GM10847 (cell line): Measurements from ENCODE around the gene TRERF1.

Experiments
- POLR2A ChIP-seq: IDR thresholded peaks from 2 replicates; pipeline ENCODE4 v1.6.1; 2011; ENCODE audit not compliant: insufficient read length; ENCODE audit errors: extremely low read depth

Gene TRERF1

DNA sequence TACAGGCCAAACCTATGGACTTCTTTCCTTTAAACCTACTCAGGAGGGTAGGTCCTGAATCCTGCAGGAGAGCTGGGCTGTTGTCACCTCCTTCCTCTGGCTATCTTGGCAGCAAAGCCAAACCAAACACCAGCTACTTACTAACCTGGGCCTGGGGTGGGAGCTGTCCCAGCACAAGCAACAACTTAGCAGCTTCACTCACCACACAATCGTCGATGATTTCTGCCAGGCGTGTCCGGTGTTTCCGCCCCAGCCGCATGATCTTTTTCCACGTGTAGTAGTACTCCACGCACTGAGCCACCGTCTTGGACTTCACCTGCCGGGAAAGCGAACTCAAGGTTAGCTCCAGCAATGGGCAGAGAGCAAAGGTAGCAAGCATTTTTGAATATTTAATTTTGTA is 208.7 kb downstream of the TRERF1 start:
- no peak for TF ChIP-seq POLR2A

GRCh38 chr6:42241915-42242314 is 209.8 kb downstream of the TRERF1 start:
- TF ChIP-seq POLR2A: no peak

DNA sequence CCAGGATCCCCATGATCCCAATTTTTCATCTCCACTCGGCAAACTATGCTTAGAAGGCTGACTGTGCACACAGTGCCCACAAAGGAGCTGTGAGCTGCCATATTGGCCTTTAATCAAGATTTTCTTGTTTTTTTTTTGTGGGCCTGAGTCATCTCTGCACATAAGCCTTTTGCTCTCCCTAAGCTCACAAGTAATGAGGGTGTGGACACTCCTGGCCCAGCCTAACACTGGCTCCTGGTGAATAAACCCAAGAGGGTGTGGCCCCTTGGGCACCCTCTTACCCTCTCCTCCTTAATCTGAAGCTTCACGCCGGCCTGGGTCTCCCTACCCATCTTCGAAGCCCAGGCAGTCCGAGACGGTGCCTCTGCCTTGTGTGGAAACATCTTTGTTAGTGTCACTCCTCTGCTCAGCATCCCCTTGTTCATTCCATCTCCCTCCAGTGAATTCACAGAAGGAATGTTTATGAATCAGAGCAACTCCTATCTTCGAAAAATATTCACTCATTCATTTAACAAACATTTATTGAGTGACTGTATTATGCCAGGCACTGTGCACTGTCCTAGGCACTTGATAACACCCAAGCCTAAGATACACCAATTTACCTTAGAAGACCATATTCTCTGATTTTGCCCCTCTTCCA is 211.9 kb downstream of the TRERF1 start:
- TF ChIP-seq POLR2A: no peak

GRCh38 chr6:42239333-42239732 is 212.4 kb downstream of the TRERF1 start:
- no peak for TF ChIP-seq POLR2A

DNA sequence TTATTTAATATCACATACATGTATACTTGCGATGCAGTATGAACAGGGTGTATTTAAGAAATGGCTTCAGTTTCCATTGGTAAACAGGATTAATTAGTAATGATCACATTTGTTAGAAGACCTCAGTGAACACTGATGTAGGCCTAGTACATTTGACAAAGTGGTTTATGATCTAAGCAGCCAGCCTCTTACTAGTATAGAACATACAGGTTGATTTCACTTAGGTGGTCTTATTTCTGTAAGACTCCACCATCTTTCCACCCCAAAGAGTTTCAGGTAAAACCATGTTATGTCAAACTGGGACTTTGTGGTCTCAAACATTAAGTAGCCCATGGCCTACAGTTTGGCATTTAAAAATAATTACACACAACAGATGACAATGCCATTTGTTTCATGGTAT is 213.9 kb downstream of the TRERF1 start:
- TF ChIP-seq POLR2A: no peak

- TF ChIP-seq POLR2A: no peak
Measured at GRCh38 chr6:42236682-42237473, 214.8 kb downstream of the TRERF1 start.

DNA sequence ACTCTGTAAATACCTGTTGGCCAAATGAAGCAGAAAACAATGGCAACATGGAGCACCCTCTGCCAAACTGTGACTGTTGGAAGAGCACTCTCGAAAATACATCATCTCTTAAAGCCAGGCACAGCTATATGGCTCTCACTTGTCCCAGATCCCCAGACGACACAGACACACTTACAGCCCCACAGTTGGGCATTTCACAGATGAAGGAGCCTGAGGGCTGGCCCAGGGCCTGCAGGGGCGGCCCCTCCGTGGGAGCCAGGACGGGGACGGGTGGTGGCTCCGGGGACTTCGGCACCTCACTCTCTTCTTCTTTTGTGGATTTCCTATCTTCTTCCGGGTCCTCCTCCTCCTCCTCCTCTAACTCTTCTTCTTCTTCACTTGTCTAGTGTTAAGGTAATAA is 215.7 kb downstream of the TRERF1 start:
- no peak for TF ChIP-seq POLR2A

- TF ChIP-seq POLR2A: no peak
Measured at GRCh38 chr6:42232035-42232434, 219.7 kb downstream of the TRERF1 start.

- TF ChIP-seq POLR2A: no peak
Measured at GRCh38 chr6:42230345-42231321, 221.1 kb downstream of the TRERF1 start.

GRCh38 chr6:42229506-42230119 is 222.1 kb downstream of the TRERF1 start:
- TF ChIP-seq POLR2A: no peak

GRCh38 chr6:42228305-42228704 is 223.4 kb downstream of the TRERF1 start:
- TF ChIP-seq POLR2A: no peak

GRCh38 chr6:42227173-42227850 is 224.4 kb downstream of the TRERF1 start:
- TF ChIP-seq POLR2A: no peak

- TF ChIP-seq POLR2A: no peak
Measured at GRCh38 chr6:42226645-42227143, 225.0 kb downstream of the TRERF1 start.

DNA sequence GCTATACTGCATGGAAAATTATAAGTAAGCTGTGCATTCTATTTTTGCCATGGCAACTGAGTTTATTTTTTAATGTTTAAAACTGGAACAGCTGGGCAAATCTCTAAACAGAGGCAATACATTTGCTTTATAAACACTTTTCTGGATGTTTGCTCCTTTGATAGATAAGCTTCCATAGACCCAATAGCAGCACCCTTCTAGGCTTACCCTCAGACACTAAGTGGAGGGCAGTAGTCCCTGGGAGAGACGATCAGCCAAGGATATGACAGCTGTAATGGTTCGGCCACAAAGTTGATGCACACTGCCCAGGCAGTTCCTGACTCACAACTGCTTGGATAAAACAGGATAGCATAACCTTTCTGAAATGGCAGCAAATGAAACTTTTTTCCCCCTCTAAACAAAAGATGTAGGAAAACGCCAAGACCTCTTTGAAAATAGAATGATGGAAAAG is 225.5 kb downstream of the TRERF1 start:
- TF ChIP-seq POLR2A: no peak
